GM12875 (cell line): Measurements from ENCODE around the gene SLC25A33.
"Not testable (repeated sequence)": the region's sequence is repeated elsewhere in the genome, so short reads cannot be mapped to it uniquely, and the experiment has no call there.

Source experiments
- H3K4me3 ChIP-seq: one replicate; pipeline ENCODE4 v1.5.1; 2011; ENCODE audit warnings: low read depth, low read length, control low read depth
- TF ChIP-seq, protein P1 (sequence below): IDR thresholded peaks from 2 replicates; pipeline ENCODE4 v1.5.1; 2011; ENCODE audit warnings: low read depth, mild to moderate bottlenecking, control low read depth, inconsistent platforms, low read length, moderate library complexity, borderline replicate concordance; ENCODE audit not compliant: insufficient read depth

SLC25A33 gene

DNA sequence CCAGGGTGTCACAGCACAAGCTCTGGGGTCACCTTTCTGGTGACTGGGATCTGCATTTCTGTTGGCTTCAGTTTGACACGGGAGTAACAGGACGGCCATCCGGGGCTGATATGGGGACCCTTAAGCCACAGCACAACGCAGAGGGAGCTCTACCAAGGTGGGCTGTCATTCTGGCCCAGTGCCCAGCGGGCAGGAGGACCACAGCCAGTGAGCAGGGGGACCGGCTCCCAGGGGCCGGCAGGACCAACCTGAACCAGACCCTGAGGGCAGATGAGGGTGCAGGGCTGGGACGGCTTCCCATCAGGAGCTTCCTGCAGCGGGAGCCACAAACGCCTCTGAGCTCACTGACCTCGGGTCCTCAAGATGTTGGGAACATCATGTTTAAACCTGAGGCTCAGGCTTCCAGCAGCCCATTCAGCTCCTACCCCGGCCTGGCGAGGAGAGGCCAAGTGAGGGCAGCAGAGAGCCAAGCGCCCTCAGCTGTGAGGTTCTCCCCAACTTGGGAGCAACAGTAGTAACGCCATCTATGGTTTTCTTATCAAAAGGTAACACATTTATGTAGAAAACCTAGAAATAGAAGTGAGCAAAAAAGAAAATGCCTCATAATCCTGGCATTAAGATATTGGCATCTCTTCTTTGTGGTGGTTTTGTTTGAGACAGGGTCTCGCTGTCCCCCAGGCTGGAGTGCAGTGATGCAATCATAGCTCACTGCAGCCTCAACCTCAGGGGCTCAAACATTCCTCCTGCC lies 76.2 kb downstream of the SLC25A33 start:
- H3K4me3 ChIP-seq, result no peak overlapping the region
- TF ChIP-seq, protein P1, sequence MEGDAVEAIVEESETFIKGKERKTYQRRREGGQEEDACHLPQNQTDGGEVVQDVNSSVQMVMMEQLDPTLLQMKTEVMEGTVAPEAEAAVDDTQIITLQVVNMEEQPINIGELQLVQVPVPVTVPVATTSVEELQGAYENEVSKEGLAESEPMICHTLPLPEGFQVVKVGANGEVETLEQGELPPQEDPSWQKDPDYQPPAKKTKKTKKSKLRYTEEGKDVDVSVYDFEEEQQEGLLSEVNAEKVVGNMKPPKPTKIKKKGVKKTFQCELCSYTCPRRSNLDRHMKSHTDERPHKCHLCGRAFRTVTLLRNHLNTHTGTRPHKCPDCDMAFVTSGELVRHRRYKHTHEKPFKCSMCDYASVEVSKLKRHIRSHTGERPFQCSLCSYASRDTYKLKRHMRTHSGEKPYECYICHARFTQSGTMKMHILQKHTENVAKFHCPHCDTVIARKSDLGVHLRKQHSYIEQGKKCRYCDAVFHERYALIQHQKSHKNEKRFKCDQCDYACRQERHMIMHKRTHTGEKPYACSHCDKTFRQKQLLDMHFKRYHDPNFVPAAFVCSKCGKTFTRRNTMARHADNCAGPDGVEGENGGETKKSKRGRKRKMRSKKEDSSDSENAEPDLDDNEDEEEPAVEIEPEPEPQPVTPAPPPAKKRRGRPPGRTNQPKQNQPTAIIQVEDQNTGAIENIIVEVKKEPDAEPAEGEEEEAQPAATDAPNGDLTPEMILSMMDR, result peak; percentile 89

DNA sequence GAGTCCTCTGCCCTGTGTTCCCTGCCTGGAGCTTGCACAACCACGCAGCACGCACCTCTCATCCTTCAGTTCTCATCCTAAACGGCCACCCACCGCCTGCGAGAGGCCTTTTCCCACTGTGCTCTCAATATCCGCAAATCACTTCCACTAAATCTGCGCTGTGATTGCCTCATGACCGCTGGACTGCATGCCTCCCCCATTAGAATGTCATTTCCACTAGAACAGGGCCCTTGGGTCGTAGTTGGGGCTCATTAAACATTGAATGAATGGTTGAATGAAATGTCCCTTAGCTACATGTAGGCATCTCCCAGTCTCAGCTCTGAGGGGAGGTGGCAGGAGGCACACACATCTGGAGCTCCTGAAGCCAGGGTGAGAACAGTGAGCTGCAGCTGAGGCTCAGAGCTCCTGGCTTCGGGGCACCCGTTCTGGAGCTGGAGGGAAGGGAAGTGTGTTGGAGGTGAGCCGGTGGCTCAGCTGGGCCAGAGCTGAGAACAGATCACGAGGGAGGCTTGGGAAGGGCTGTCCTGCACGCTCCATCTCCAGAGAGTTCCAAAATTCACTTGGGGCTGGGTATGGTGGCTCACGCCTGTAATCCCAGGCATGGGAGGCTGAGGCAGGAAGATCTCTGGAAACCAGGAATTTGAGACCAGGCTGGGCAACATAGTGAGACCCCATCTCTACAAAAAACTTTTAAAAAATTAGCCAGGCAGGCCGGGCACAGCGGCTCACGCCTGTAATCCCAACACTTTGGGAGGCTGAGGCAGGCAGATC lies 79.8 kb downstream of the SLC25A33 start:
- TF ChIP-seq, protein P1, result no peak
- no peak overlapping the region for H3K4me3 ChIP-seq

DNA sequence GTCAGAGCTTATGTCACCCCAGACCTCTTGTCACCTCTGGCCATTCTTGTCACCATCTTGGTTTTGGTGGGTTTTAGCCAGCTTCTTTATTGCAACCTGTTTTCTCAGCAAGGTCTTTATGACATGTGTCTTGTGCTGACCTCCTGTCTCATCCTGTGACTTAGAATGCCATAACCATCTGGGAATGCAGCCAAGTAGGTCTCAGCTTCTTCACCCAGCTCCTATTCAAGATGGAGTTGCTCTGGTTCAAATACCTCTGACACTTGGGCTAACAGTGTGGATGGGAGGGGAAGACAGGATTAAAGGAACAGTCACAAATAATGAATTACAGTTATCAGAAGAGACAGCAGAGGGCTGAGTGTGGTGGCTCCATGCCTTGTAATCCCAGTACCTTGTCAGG lies 81.8 kb downstream of the SLC25A33 start:
- no peak overlapping the region for H3K4me3 ChIP-seq
- TF ChIP-seq, protein P1, result no peak

DNA sequence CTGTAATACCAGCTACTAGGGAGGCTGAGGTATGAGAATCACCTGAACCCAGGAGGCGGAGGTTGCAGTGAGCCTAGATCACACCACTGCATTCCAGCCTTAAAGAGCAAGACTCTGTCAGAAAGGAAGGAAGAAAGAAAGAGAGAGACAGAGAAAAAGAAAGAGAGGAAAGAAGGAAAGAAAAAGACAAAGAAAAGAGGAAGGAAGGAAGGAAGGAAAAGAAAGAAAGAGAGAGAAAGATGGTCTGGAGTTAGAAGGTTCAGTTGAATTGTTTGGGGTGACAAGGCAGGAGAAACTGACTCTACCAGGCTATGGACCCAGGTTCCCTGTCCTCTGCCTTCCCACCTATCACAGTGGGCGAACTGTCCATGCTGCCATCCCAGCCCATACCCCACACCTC lies 84.8 kb downstream of the SLC25A33 start:
- TF ChIP-seq, protein P1, result no peak
- no peak overlapping the region for H3K4me3 ChIP-seq

DNA sequence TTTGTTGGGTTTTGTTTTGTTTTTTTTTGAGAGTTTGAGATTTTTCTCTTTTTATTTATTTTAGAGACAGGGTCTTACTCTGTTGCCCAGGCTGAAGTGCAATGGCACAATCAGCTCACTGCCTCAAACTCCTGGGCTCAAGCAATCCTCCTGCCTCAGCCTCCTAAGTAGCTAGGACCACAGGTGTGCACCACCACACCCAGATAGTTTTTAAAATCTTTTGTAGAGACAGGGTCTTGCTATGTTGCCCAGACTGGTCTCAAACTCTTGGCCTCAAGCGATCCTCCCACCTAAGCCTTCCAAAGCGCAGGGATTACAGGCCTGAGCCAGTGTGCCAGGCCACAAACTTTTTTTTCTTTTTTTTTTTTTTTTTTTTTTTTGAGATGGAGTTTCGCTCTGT lies 85.8 kb downstream of the SLC25A33 start:
- H3K4me3 ChIP-seq, result not testable (repeated sequence)

DNA sequence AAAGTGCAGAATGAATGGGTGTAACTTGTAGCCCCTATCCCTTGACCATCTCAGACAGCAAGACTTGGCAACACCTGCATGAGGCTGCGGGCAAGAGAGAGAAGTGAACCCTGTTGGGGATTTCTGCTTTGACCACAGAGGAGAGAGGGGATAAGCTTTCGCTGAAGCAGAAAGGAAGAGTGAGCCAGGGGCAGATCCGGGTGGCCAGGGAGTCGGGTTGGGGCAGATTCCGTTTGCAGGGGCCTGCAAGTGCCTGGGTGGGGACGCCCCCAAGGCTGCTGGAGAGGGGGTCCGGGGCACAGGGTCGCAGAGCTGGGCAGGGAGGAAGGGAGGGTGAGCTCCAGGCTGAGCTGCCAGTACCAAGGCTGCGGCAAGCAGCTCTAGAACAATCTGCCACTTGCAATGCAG lies 86.9 kb downstream of the SLC25A33 start:
- H3K4me3 ChIP-seq, result peak overlapping the region; percentile 18
- TF ChIP-seq, protein P1, result no peak

DNA sequence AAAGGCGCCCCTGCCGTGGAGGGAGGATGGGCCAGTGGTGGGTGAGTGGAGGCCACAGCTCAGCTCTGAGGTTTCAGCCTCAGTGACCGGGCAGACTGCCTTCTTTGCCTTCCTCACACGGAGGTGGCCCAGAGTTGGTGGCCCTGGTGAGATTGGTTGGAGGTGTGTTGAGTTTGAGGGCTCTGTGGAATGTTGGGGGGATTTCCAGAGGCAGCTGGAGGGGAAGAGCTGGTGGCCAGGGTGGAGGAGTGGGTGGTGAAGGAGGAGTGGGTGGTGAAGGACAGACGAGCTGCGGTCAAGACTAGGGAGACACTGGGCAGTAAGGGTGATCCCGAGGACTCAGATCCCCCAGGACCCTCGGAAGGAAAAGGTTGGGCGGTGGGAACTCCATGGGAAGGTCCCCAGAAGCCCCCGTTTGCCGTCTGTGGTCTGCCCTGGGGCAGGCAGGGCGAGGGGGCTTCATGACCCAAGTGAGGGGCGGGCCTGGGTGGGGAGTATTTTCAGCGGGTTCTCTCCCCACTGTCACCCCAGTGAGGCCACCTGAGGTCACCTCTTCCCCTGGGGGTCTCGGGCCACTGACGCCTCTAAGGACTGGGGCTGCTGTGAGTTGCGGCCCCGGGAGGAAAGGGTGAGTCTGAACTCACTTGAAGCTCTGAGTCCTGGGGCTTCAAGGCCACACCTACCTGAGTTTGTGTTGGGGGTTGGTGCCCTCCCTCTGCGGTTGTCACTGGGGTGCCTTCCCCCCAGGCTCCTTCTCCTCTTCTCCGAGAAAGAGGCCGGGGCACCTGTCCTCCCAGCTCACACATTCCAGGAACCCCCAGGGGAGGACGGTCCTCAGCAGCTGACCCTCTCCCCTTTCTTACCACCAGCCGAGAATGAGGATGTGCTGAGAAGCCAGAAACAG lies 89.5 kb downstream of the SLC25A33 start:
- TF ChIP-seq, protein P1, result no peak
- peak overlapping the region; percentile 86 for H3K4me3 ChIP-seq
